HEK293T (cell line): ENCODE data around the gene DLG2.

ENCODE experiments used
- BHLHE40 ChIP-seq: fragments of 450-650 bp; IDR thresholded peaks from 2 replicates; pipeline ENCODE4 v1.6.1; 2016; ENCODE audit warnings: mild to moderate bottlenecking, moderate library complexity, borderline replicate concordance
- ELF4 ChIP-seq: fragments of 450-650 bp; IDR thresholded peaks from 2 replicates; pipeline ENCODE4 v1.6.1; 2017; ENCODE audit warnings: antibody characterized with exemption
- FOXA1 ChIP-seq: fragments of 450-650 bp; IDR thresholded peaks from 2 replicates; pipeline ENCODE4 v1.6.1; 2016; ENCODE audit warnings: mild to moderate bottlenecking
- FOXM1 ChIP-seq: fragments of 450-650 bp; IDR thresholded peaks from 2 replicates; pipeline ENCODE4 v1.6.1; 2017; ENCODE audit warnings: mild to moderate bottlenecking, borderline replicate concordance
- NFRKB ChIP-seq: fragments of 450-650 bp; IDR thresholded peaks from 2 replicates; pipeline ENCODE4 v1.6.1; 2016; ENCODE audit warnings: mild to moderate bottlenecking, moderate library complexity
- SUZ12 ChIP-seq: fragments of 450-650 bp; IDR thresholded peaks from 2 replicates; pipeline ENCODE4 v1.6.1; 2016; ENCODE audit warnings: mild to moderate bottlenecking
- TARDBP ChIP-seq: fragments of 450-650 bp; IDR thresholded peaks from 2 replicates; pipeline ENCODE4 v1.6.1; 2016

DNA sequence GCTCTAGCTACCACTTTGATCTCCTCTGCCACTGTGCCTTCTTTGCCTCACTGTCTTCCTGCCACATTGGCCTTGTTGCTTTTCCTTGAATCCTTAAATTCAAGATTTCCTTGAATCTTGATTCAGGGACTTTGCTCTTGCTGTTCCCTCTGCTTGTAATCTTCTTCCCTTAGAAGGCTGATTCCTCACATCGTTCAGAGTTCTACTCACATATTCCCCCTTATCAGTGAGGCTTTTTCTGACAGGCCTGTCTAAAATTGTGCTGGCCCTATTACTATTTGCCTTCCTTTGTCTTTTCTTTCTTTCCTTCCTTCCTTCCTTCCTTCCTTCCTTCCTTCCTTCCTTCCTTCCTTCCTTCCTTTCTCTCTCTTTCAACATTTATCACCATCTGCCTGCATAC is 2134.1 kb downstream of the DLG2 start:
- TF ChIP-seq FOXA1 (no peak), ELF4 (no peak), FOXM1 (no peak), NFRKB (no peak), SUZ12 (no peak), BHLHE40 (no peak), TARDBP (no peak)
